GM12892 (cell line): ENCODE results near the gene SHLD1.

Source experiments
- POLR2A ChIP-seq: IDR thresholded peaks from 2 replicates; pipeline ENCODE4 v1.6.1; 2011; ENCODE audit warnings: low read depth, low read length, control low read depth
- POLR2AphosphoS5 ChIP-seq: IDR thresholded peaks from 2 replicates; pipeline ENCODE4 v1.6.1; 2011; ENCODE audit warnings: low read depth, low read length, control low read depth
- TAF1 ChIP-seq: IDR thresholded peaks from 2 replicates; pipeline ENCODE4 v1.6.1; 2011; ENCODE audit warnings: low read depth, mild to moderate bottlenecking, control low read depth, low read length, borderline replicate concordance

GRCh38 chr20:5845681-5846615 is 95.7 kb downstream of the SHLD1 start:
- TF ChIP-seq POLR2A: no peak
- no peak for TF ChIP-seq TAF1
- TF ChIP-seq POLR2AphosphoS5: no peak
